ENCODE results near the gene BCR. TPM values are rescaled to one million over a fixed set of nuclear protein-coding genes. Genes with fewer than 3 reads are reported as not detected.

Gene BCR
- total and polyA plus RNA-seq, 2 of the 8 experiments (the other 6 are each of a cell fraction or from before 2014, with no cell fraction given), result 66.7 to 130 TPM

DNA sequence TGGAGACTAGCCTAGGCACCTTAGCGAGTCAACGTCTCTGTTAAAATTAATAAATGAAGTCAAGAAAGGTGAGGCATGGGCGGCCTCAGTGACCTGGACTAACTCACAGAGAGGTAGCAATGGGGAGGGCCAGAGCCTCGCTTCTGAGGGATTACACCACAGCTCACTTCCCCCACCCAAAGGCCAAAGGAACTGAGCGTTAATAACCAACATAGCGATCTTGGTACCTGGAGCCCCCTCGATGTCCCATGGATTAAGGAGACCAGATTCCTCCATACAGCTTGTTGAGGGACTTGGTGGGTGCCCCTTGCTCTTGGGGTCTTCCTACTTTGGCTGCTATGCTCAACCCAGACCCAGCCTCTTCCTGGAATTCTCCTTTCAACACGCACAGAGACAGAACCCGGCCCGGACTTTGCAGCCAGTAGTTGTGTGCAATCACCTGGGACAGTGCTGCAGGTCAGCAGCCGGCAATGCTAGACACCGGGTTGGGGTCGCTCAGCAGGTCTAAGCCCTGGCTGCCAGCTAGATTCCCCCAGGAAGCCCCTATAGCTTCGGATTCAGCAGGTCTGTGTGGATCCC, 70.6 kb downstream of the BCR start:
- no peak overlapping the region for H2AK5ac ChIP-seq (ENCODE audit: low read depth, low read length)
- no peak overlapping the region for H2BK12ac ChIP-seq (ENCODE audit: low read depth, low read length)
- H3K14ac ChIP-seq (ENCODE audit: insufficient read length), result no peak overlapping the region
- CTCF ChIA-PET (ENCODE audit: partially characterized antibody), result interaction anchor here (0.7 to 5.8 kb wide), 11 partner anchors 9 to 92 kb away, joined by 3 to 32 read pairs (median 4); partner anchors contain the start of gene BCR
- no peak overlapping the region; the same call in 1 of the 2 replicates for H4K8ac ChIP-seq (ENCODE audit: extremely low read depth, insufficient read depth, low read length)
- TF ChIP-seq RXRA (IDR thresholded peaks at IDR 0.05; ENCODE audit: insufficient read depth, low read depth, low read length) (no peak), RAD21 (IDR thresholded peaks at IDR 0.05 in 1 of 2, conservative IDR thresholded peaks at IDR 0.05 in 1 of 2; ENCODE audit: low read depth in 2 of 2, low read length in 2 of 2) (peak in 1 of 2 experiments; percentile 33; a peak in 3 of 4 replicates), RNF2 (IDR thresholded peaks at IDR 0.05; ENCODE audit: borderline replicate concordance, low read depth, low read length, missing control alignments, poor library complexity, severe bottlenecking) (no peak), SIX5 (IDR thresholded peaks at IDR 0.05; ENCODE audit: low read depth, low read length) (no peak)
- H3K56ac ChIP-seq (replicated peaks; ENCODE audit: insufficient read length, low read depth, low read length), result no peak overlapping the region
- peaks cover 0 to 16% (median 13%) of the 10 kb centered on the region in 4 experiments; a peak in 6 of 8 replicates for H3K36me3 ChIP-seq (ENCODE audit: control insufficient read depth in 2 of 4, insufficient read depth in 4 of 4, low read length in 3 of 4)
- H4K20me1 ChIP-seq (replicated peaks in 1 of 2; ENCODE audit: control insufficient read depth in 1 of 2, insufficient read depth in 2 of 2, low read length in 2 of 2), result peaks cover 2 to 7% of the 10 kb centered on the region in 2 experiments
- 92% methylated on average over 14 of the region's 14 CpGs; no CpG with 5 or more reads in 1 of the 2 experiments for WGBS, 2 experiments (ENCODE audit: extremely low coverage in 1 of 2, insufficient coverage in 1 of 2, insufficient read length in 1 of 2, insufficient replicate concordance in 2 of 2, low coverage in 1 of 2, low lambda C conversion rate in 2 of 2, missing lambda C conversion rate in 1 of 2)
- no peak overlapping the region for H3K4me3 ChIP-seq (ENCODE audit: extremely low read depth in 1 of 4, insufficient read depth in 2 of 4, low read depth in 3 of 4, low read length in 4 of 4)
- H3K4ac ChIP-seq (replicated peaks; ENCODE audit: insufficient read length, low read depth, low read length), result no peak overlapping the region
- no peak overlapping the region for H3K23ac ChIP-seq (ENCODE audit: insufficient read length)
- H2BK5ac ChIP-seq (ENCODE audit: low read depth, low read length), result peak overlapping the region; percentile 78; the same call in 1 of the 2 replicates
- H3K18ac ChIP-seq (ENCODE audit: extremely low read depth, low read length), result no peak overlapping the region
- no peak overlapping the region for H2BK120ac ChIP-seq (replicated peaks; ENCODE audit: low read depth, low read length)
- peaks cover 4 to 89% of the 10 kb centered on the region in 2 experiments for H3K79me2 ChIP-seq (ENCODE audit: control insufficient read depth in 1 of 2, insufficient read depth in 2 of 2, low read length in 2 of 2)
- no peak overlapping the region for H2BK15ac ChIP-seq (ENCODE audit: low read length)
- no peak overlapping the region for H3K9ac ChIP-seq (replicated peaks in 1 of 4; ENCODE audit: extremely low read depth in 1 of 4, low read depth in 3 of 4, low read length in 3 of 4)
- H3K4me2 ChIP-seq (ENCODE audit: insufficient read depth in 1 of 2, low read depth in 2 of 2, low read length in 2 of 2), result no peak overlapping the region
- no peak overlapping the region for H4K91ac ChIP-seq (replicated peaks; ENCODE audit: insufficient read length, low read length)
- POLR2A ChIA-PET (ENCODE audit: partially characterized antibody), result interaction anchor here (1.0 kb wide), 1 partner anchor 70 kb away, joined by 4 read pairs; no protein-coding TSS in a partner anchor
- no peak overlapping the region for H3K27ac ChIP-seq (ENCODE audit: low read depth, low read length)
- H4K5ac ChIP-seq (ENCODE audit: insufficient read length, low read depth, low read length), result no peak overlapping the region
- H3K27me3 ChIP-seq (replicated peaks in 1 of 4; ENCODE audit: control insufficient read depth in 3 of 4, extremely low read depth in 1 of 4, insufficient read depth in 3 of 4, low read length in 3 of 4), result no peaks in the 10 kb centered on the region
- peaks cover 20% of the 10 kb centered on the region for H3K79me1 ChIP-seq (ENCODE audit: low read depth, low read length)
- H2BK20ac ChIP-seq (ENCODE audit: low read length), result no peak overlapping the region
- DNase-seq (ENCODE audit: low read depth in 1 of 2, low spot score in 2 of 2), result no peak
- no peak for FAIRE-seq
- H3K9me3 ChIP-seq (ENCODE audit: insufficient read depth in 2 of 2, low read depth in 1 of 2, low read length in 1 of 2), result no peaks in the 10 kb centered on the region
- H3K23me2 ChIP-seq (ENCODE audit: low read depth, low read length), result no peaks in the 10 kb centered on the region
- no peak overlapping the region for H2AFZ ChIP-seq (ENCODE audit: low read length)
- peaks cover 14 to 24% (median 21%) of the 10 kb centered on the region in 4 experiments for H3K4me1 ChIP-seq (replicated peaks in 1 of 4; ENCODE audit: control insufficient read depth in 3 of 4, insufficient read depth in 4 of 4, low read length in 3 of 4)

All from H1 (cell line).